Thyroid gland (tissue), 4 donors: ENCODE measurements around the gene VWA5B2. TPM values are rescaled to one million over a fixed set of nuclear protein-coding genes. Genes with fewer than 3 reads are reported as not detected.

Experiments used
- DNase-seq, 2 donors: peaks; one replicate each; pipeline ENCODE4 v3.0.0-alpha.2; 2019
- H3K27ac ChIP-seq, 3 donors: fragments of 200-600 bp; sonication (generic); 1 replicate in 2 of 3; 2 replicates in 1 of 3; pipeline ENCODE4 v1.5.1; 2016 to 2019; ENCODE audit warnings: mild to moderate bottlenecking in 1 of 3, moderate library complexity in 1 of 3
- H3K27me3 ChIP-seq: fragments of 200-600 bp; sonication (generic); one replicate; pipeline ENCODE4 v1.5.1; 2019
- H3K36me3 ChIP-seq, 2 donors: fragments of 200-600 bp; sonication (generic); one replicate each; pipeline ENCODE4 v1.5.1; 2016 to 2019
- H3K4me1 ChIP-seq, 2 donors: fragments of 200-600 bp; sonication (generic); one replicate each; pipeline ENCODE4 v1.5.1; 2017 to 2019
- H3K4me3 ChIP-seq, 3 donors: fragments of 200-600 bp; sonication (generic); replicated peaks in 1 of 3; 1 replicate in 2 of 3; 2 replicates in 1 of 3; pipeline ENCODE4 v1.5.1; 2016; ENCODE audit warnings: mild to moderate bottlenecking in 1 of 3
- H3K9me3 ChIP-seq: fragments of 200-600 bp; sonication (generic); one replicate; pipeline ENCODE4 v1.5.1; 2017
- CTCF ChIP-seq, 6 experiments: fragments of 200-600 bp in 3 of 6; fragments of 450-650 bp in 3 of 6; sonication (generic) in 3 of 6; IDR thresholded peaks; one replicate each; pipeline ENCODE4 v1.5.1; 2016 to 2019; ENCODE audit warnings: antibody characterized with exemption in 6 of 6, mild to moderate bottlenecking in 2 of 6, inconsistent platforms in 1 of 6, moderate library complexity in 1 of 6
- POLR2A ChIP-seq, 2 donors: fragments of 450-650 bp; IDR thresholded peaks; one replicate each; pipeline ENCODE4 v1.6.1; 2017; ENCODE audit warnings: antibody characterized with exemption in 2 of 2, mild to moderate bottlenecking in 2 of 2, moderate library complexity in 1 of 2
- WGBS, 2 donors: methylation state at CpG; one replicate each; pipeline ENCODE4 v1.1.5; 2017; 5-methylcytosine and 5-hydroxymethylcytosine counted together
- intact Hi-C: fragments of 100-400 bp; cut with DNase I; formaldehyde crosslinking; loops from one replicate; pipeline ENCODE4 v1.15.1; 2023
- total RNA-seq, 4 donors: library from RNA; depleted of rRNA; stranded (reverse); fragments of >200 nt; gene quantifications; one replicate each; pipeline ENCODE4 v1.2.3, GENCODE V29; 2016

VWA5B2 gene
- total RNA-seq, 4 donors from 2014 or later = 0.42 to 0.88 (median 0.45) TPM; not detected in 1

- intact Hi-C loops = loop anchor here (5.0 kb wide), 1 partner anchor 54 kb away; no protein-coding TSS in a partner anchor
- Histone ChIP-seq H3K4me3 (no peak overlapping the region), H3K9me3 (no peaks in the 10 kb centered on the region), H3K4me1 (peaks cover 17 to 19% of the 10 kb centered on the region in 2 donors), H3K27me3 (no peaks in the 10 kb centered on the region), H3K36me3 (peaks cover 45 to 49% of the 10 kb centered on the region in 2 donors), H3K27ac (no peak overlapping the region)
- DNase-seq = no peak
- WGBS, 2 donors = 91 to 93% methylated on average over 17 of the region's 17 CpGs
- no peak for TF ChIP-seq CTCF (IDR thresholded peaks at IDR 0.05)
- no peak for TF ChIP-seq POLR2A (IDR thresholded peaks at IDR 0.05)
Measured at GRCh38 chr3:184188080-184188479, 41.3 kb upstream of the VWA5B2 start.

GRCh38 chr3:184189421-184189820, 40.0 kb upstream of the VWA5B2 start:
- intact Hi-C loops = loop anchor here (5.0 kb wide), 1 partner anchor 53 kb away; no protein-coding TSS in a partner anchor
- H3K4me3 ChIP-seq = no peak overlapping the region
- DNase-seq = no peak
- H3K27ac ChIP-seq = no peak overlapping the region
- no peaks in the 10 kb centered on the region for H3K9me3 ChIP-seq
- WGBS, 2 donors = 94 to 96% methylated on average over 13 of the region's 13 CpGs
- H3K36me3 ChIP-seq = peaks cover 51% of the 10 kb centered on the region in 2 donors
- no peaks in the 10 kb centered on the region for H3K27me3 ChIP-seq
- no peak for TF ChIP-seq POLR2A (IDR thresholded peaks at IDR 0.05)
- no peak for TF ChIP-seq CTCF (IDR thresholded peaks at IDR 0.05)
- peaks cover 17 to 19% of the 10 kb centered on the region in 2 donors for H3K4me1 ChIP-seq

GRCh38 chr3:184192889-184193288, 36.5 kb upstream of the VWA5B2 start:
- intact Hi-C loops = no loop called here
- Histone ChIP-seq H3K9me3 (no peaks in the 10 kb centered on the region), H3K36me3 (peaks cover 54 to 56% of the 10 kb centered on the region in 2 donors), H3K4me3 (no peak overlapping the region), H3K4me1 (no peaks in the 10 kb centered on the region), H3K27me3 (no peaks in the 10 kb centered on the region), H3K27ac (no peak overlapping the region)
- TF ChIP-seq CTCF (IDR thresholded peaks at IDR 0.05) (no peak), POLR2A (IDR thresholded peaks at IDR 0.05) (no peak)
- no peak for DNase-seq
- 89 to 97% methylated on average over 7 to 8 of the region's 10 CpGs for WGBS, 2 donors

GRCh38 chr3:184193991-184194539, 35.3 kb upstream of the VWA5B2 start:
- Histone ChIP-seq H3K36me3 (peaks cover 50% of the 10 kb centered on the region in 2 donors), H3K27me3 (no peaks in the 10 kb centered on the region), H3K4me1 (no peaks in the 10 kb centered on the region), H3K4me3 (no peak overlapping the region), H3K9me3 (no peaks in the 10 kb centered on the region), H3K27ac (no peak overlapping the region)
- no peak for DNase-seq
- intact Hi-C loops = no loop called here
- WGBS, 2 donors = 90 to 94% methylated on average over 8 to 9 of the region's 9 CpGs
- TF ChIP-seq POLR2A (IDR thresholded peaks at IDR 0.05) (no peak), CTCF (IDR thresholded peaks at IDR 0.05) (no peak)

GRCh38 chr3:184196536-184196935, 32.8 kb upstream of the VWA5B2 start:
- 91 to 92% methylated on average over 5 of the region's 6 CpGs for WGBS, 2 donors
- Histone ChIP-seq H3K9me3 (no peaks in the 10 kb centered on the region), H3K27ac (no peak overlapping the region), H3K27me3 (no peaks in the 10 kb centered on the region), H3K4me1 (no peaks in the 10 kb centered on the region), H3K4me3 (no peak overlapping the region), H3K36me3 (peaks cover 32 to 34% of the 10 kb centered on the region in 2 donors)
- no peak for DNase-seq
- no peak for TF ChIP-seq POLR2A (IDR thresholded peaks at IDR 0.05)
- no peak for TF ChIP-seq CTCF (IDR thresholded peaks at IDR 0.05)
- intact Hi-C loops = no loop called here
